Embryonic facial prominence (tissue), 1 donor: ENCODE data around the gene GTF3C4.
A peak's percentile ranks its signal among the peaks of the same experiment; 100 is the strongest.
"Not testable (repeated sequence)": the region's sequence is repeated elsewhere in the genome, so short reads cannot be mapped to it uniquely, and the experiment has no call there.

Experiments used
- DNase-seq: peaks from one replicate; pipeline ENCODE4 v3.0.0-alpha.2; 2016; ENCODE audit errors: extremely low spot score

Gene GTF3C4

DNA sequence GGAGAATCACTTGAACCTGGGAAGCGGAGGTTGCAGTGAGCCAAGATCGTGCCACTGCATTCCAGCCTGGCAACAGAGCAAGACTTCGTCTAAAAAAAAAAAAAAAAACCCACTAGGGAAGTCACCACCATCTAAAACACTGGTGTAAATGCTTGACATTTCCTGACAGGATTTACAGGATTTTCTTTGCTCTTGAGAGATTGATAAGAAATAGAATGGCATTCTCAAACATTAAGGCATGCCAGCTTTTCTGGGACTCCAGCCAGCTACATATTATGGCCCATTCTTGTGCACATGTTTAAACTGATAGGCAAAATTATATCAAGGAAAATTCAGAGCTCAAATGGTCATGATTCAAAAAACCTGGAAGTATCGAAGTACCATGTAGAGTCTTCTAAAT, 28.7 kb downstream of the GTF3C4 start:
- no peak for DNase-seq

DNA sequence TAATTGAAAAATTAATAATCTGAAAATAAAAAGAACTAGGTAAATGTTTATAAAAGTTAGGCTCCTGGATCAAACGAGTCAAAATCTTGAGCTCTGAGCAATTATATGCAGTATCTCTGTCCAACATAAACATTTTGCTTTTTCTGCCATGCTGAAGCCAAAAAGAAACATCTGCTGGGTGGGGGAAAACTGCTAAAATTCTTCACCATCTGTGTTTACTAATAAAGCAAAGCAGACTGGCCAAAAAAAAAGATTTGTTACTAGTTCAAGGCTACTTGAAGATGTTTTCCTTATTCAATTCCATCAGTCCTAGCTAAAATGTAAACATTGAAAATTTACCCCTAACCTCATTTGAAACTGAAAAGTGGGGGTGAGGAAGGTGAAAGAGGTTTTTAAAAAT, 29.7 kb downstream of the GTF3C4 start:
- peak; percentile 6 for DNase-seq

GRCh38 chr9:132702254-132702653, 32.0 kb downstream of the GTF3C4 start:
- DNase-seq, result no peak

- no peak for DNase-seq
Observed at GRCh38 chr9:132703336-132703735, 33.1 kb downstream of the GTF3C4 start.

DNA sequence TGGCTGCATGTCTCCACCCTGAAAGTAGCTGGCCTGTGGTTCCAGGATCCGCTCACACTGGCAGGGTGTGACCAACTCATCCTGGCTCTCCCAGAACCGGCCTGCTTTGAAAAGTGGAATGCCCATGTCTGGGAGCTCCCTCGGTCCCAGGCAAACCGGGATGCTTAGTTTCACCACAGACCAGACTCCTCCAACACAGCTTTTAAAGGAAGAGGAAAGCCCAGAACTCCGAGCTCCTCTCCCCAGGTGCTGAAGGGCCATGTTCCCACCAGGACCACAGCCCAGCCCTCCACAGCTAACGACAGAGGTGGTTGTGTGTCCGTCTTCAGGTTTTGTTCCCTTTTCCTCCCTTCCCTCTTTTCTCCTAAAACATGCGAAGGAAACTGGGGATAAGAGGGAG, 38.0 kb downstream of the GTF3C4 start:
- DNase-seq, result no peak

GRCh38 chr9:132708769-132709430, 38.6 kb downstream of the GTF3C4 start:
- no peak for DNase-seq

GRCh38 chr9:132710333-132710732, 40.1 kb downstream of the GTF3C4 start:
- no peak for DNase-seq

DNA sequence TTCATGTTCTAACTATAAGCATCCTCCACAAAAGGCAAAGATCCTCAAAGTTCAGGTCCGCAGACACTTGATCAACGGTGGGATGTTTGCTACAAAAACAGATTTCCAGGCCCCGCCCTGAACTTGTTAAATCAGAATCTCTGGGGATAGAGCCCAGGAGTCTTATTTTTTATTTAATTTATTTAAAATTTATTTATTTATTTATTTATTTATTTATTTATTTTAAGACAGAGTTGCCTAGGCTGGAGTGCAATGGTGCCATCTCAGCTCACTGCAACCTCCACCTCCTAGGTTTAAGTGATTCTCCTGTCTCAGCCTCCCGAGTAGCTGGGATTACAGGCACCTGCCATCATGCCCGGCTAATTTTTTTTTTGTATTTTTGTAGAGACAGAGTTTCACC, 40.9 kb downstream of the GTF3C4 start:
- DNase-seq, result not testable (repeated sequence)

DNA sequence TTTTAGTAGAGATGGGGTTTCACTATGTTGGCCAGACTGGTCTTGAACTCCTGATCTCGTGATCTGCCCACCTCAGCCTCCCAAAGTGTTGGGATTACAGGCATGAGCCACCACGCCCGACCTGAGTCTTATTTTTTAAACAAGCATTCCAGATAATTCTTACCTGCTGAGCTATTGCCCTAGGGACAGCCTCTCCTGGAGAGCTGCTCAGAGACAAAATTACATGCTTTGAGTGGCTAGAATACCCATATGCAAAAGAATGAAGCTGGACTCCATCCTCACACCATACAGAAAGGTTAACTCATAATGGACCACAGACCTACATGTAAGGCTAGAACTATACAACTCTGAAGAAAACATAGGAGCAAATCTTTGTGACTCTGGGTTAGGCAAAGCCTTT, 41.6 kb downstream of the GTF3C4 start:
- DNase-seq, result no peak

DNA sequence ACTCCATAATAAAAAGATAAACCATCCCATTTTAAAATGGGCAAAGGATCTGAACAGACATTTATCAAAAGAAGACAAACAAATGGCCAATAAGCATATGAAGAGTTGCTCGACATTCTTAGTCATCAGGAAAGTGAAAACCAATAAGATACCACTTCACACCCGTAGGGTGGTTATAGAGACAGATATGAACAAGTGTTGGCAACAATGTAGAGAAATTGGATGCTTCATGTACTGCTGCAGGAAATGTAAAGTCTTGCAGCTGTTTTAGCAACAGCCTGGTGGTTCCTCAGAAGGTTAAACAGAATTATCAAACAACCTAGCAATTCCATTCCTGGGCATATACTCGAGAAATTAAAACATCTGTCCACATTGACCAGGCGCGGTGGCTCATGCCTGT, 42.5 kb downstream of the GTF3C4 start:
- no peak for DNase-seq

DNA sequence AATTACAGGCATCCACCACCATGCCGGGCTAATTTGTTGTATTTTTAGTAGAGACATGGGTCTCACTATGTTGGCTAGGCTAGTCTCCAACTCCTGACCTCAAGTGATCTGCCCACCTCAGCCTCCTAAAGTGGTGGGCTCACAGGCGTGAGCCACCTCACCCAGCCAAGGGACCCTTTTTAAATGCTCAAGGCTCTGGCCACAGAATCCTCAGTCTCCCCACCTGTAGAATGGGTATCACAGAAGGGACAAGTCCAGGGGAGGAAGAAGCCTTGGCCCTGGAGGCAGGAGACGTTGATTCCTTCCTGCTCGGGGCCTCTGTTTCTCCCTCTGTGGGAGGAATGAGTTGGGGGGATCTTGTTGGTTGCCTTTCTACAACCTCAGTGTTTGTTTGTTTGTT, 45.7 kb downstream of the GTF3C4 start:
- DNase-seq, result no peak

DNA sequence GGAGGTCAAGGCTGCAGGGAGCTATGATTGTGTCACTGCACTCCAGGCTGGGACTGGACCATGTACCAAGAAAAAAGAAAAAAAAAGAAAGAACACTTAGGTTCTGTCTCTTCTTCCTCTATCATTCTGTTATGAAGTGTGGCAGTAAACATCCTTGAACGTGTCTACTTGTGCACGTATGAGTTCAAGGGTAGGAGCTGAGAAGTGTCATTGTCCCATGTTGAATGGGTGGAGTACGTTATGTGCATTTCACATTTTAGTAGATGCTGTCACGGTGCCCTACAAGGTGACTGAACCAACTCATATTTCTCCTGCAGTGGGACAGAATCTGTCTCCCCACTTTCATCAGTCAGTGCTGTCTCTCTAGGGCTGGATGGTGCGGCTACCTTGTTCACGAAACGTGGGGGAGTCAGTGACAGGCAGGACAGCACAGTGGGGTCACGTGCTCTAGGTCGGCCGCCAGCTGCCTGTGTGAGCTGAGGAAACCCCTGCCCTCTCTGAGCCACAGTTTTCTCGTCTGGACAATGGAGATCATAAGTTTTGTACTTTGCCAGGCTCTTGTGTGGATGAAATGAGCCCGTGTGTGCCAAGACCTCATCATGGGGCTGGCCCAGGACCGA, 47.2 kb downstream of the GTF3C4 start:
- no peak for DNase-seq

GRCh38 chr9:132718381-132718928, 48.2 kb downstream of the GTF3C4 start:
- DNase-seq, result not testable (repeated sequence)

DNA sequence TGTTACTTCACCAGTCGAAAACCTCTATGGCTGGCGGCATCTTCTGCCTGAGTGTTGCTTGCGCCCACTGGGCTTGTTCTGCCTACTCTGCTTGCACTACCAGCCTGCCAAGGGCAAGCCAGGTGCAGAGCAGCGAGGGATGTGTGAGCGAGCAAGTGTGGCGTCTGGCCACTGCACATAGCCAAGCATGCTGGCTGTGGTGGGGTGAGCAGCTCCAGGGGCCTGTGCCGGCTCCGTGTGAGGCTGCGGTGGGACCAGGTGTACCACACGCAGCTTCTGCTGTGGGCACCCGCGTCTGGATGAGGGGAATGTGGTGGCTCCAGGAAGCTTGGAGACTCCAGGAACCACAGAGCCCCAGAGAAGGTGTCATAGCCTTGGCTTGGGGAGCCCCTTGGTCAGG, 51.4 kb downstream of the GTF3C4 start:
- no peak for DNase-seq

DNA sequence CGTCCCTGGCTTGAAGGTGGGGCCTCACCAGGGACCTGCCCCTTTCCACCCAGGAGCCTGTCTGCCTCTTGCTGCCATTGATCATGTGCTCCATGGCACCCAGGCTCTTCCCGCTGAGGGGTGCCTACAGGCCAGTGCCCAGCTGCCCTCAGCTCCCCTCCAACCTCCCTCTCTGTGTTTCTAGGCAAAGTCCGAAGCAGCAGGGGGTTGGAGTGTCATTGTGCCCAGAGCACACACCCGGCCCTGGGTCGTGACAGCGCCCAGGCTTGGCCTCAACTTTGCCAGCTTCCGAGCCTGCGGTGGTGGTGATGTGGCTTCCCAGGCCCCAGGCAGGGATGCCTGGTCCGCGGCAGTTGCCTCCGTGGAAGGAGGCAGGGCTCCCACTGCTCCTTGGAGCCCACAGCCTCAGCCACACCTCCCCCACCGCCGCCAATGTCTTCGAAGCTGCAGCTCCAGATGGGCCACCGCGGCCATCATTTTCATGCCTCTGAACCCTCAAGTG, 52.4 kb downstream of the GTF3C4 start:
- no peak for DNase-seq

DNA sequence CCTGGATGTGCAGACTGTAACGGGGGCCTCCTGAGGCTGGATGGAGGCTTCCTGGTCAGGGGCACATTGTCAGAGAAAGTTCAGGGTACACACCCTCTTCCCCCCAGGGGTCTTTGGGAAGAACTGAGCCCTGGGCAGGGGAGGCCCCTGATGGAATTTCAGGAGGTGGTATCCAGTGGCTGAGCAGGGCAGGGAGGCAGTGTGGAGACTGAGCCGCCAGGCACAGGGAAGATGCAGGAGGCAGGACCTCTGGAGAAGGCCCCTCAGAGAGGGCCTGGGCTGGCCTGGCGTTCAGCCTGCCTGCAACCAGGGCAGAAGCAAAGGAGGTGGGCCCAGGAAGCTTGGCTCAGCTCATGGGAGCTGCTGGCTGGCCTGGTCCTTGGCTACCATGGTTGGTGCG, 53.5 kb downstream of the GTF3C4 start:
- no peak for DNase-seq

DNA sequence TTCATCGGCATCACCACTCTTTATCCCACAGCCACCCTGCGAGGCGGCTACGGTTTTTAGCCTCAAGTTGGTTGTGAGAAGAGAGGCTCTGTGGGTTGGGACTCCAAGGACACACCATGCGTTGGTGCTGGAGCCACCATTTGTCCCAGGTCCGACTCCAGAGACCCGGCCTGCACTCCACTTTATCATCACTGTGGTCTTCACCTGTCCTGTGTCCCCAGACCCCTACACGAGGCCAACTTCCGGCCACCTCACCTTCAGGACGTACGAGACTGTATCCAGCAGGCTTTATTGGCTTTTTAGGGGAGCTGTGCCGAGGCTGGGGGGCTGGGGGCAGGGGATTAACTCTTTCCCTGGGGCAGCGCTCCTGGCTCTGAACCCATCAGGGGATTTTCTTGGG, 55.0 kb downstream of the GTF3C4 start:
- DNase-seq, result no peak

DNA sequence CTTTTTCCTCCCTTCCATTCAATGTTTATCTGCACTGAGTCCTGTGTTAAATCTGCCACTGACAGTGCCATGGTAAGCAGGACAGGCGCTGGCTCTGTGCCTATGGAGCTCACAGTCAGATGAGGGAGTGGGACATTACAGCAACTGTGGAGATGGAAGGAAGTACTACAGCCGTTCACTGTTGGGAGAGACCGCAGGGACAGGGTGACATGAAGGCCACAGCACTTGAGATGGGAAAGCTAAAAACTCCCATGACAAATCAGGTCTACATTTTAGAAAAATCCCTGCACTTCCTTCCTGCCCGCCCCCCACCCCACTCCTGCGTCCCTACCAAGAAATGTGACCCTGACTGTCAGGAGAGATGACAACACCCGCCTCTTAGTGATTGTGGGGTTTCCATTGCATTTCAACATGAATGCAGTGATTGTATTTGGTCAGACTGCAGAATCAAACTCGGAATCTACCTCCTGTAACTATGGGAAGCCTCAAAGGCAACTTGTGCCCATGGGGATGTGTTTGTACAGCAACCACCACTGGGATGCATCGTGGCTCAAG, 56.4 kb downstream of the GTF3C4 start:
- DNase-seq, result no peak

DNA sequence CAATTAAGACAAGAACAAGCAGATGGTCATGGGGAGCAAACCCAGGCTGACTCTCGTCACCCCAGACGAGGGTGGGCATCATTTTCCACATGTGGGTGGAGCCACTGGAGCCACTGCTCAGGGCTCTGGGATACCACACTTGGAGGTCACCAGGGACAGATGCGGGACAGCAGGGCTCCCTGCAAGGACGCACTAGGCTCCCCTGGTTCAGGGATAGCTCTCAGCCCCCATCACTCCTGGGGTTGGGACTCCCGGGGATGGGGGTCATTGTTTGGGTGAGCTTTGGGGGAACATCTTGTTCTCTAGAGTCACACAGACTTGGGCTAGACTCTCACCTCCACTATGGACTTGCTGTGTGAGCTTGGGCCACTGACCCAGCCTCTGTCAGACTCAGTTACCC, 57.8 kb downstream of the GTF3C4 start:
- no peak for DNase-seq

GRCh38 chr9:132728497-132728896, 58.2 kb downstream of the GTF3C4 start:
- no peak for DNase-seq

DNA sequence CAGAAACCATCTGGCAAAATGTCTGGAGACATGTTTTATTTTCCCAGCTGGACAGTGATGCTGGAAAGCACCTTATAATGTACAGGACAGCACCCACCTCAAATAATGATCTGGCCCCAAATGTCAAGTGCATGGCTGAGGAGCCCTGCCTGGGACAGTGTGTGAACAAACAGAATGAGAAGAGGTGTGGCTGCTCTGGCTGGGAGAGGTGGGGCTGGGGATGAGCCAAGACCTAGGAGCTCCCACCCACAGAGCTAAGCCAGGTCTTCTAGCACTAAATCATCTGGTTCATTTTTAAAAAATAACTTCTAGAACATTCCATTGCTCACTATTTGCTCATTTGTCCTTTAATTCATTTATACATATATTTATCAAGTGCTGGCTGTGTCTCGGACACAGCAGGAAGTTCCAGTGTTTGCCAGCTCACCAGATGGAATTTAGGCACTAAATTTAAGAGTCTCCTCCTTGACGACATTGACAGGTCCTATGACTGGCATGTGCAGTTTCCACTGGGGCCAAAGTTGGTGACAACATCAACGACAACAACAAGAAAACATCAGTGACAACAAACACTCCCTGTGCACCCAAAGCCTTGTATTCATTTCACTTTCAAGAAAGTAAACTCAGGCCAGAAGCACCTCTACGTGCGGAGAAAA, 59.1 kb downstream of the GTF3C4 start:
- no peak for DNase-seq
